Skeletal muscle tissue (tissue), 4 donors: ENCODE results near the gene MORN4. TPM values are rescaled to one million over a fixed set of nuclear protein-coding genes. Genes with fewer than 3 reads are reported as not detected.

ENCODE experiments used
- H3K27ac ChIP-seq: one replicate; pipeline ENCODE4 v1.7.0; 2013; ENCODE audit warnings: mild to moderate bottlenecking, low read depth, low read length, inconsistent platforms
- H3K27me3 ChIP-seq, 3 donors: one replicate each; pipeline ENCODE4 v1.7.0; 2013; ENCODE audit warnings: low read length in 3 of 3; ENCODE audit not compliant: control insufficient read depth in 3 of 3, insufficient read depth in 3 of 3
- H3K36me3 ChIP-seq, 3 donors: one replicate each; pipeline ENCODE4 v1.7.0; 2013; ENCODE audit warnings: low read length in 3 of 3; ENCODE audit not compliant: control insufficient read depth in 3 of 3, insufficient read depth in 3 of 3
- H3K4me1 ChIP-seq, 3 donors: one replicate each; pipeline ENCODE4 v1.7.0; 2013; ENCODE audit warnings: low read length in 3 of 3, mild to moderate bottlenecking in 3 of 3; ENCODE audit not compliant: control insufficient read depth in 3 of 3, insufficient read depth in 3 of 3
- H3K4me3 ChIP-seq, 3 donors: one replicate each; pipeline ENCODE4 v1.7.0; 2013; ENCODE audit warnings: low read length in 3 of 3
- H3K9ac ChIP-seq, 3 donors: one replicate each; pipeline ENCODE4 v1.7.0; 2013; ENCODE audit warnings: low read length in 3 of 3, mild to moderate bottlenecking in 3 of 3, moderate library complexity in 2 of 3, low read depth in 1 of 3
- H3K9me3 ChIP-seq, 3 donors: one replicate each; pipeline ENCODE4 v1.7.0; 2013; ENCODE audit warnings: low read length in 3 of 3; ENCODE audit not compliant: control insufficient read depth in 3 of 3
- total RNA-seq: library from RNA; depleted of rRNA; stranded (reverse); fragments of >200 nt; gene quantifications from one replicate; pipeline ENCODE4 v1.2.3, GENCODE V29; 2014
- donor health status: Osteomylitis.

The MORN4 gene
- total RNA-seq, 1 donor from 2014 or later, result 1.0 TPM

DNA sequence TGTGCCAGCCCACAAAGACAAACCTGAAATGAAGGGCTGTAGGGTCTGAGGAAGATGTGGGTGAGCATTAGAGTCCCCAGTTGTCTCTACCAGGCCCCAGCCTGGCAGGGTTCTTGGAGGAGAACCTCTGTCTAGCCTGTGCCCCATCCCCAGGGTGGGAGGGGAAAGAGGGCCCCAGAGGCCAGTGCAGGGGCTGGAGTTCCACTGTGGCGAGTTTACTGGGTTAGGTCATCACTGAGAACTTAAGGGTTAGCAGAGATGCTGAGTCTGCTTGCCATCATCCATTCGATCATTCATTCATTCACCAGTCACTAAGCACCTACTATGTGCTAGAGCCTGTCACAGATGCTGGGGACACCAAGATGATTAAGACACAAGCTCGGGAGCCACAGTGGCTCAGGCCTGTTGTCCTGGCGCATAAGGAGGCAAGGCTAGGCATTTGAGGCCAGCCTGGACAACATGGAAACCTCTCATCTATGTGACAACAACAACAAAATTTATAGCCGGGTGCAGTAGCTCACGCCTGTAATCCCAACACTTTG, 58.1 kb downstream of the MORN4 start:
- H3K4me3 ChIP-seq, result peak overlapping the region in 2 of 3 donors; percentile 27 to 52
- peaks cover 49 to 68% (median 66%) of the 10 kb centered on the region in 3 donors for H3K4me1 ChIP-seq
- peaks cover 0 to 8% (median 3%) of the 10 kb centered on the region in 3 donors for H3K36me3 ChIP-seq
- H3K9ac ChIP-seq, result peak overlapping the region in 2 of 3 donors; percentile 48 to 73
- H3K27me3 ChIP-seq, result no peaks in the 10 kb centered on the region
- peak overlapping the region; percentile 94 for H3K27ac ChIP-seq
- no peaks in the 10 kb centered on the region for H3K9me3 ChIP-seq

DNA sequence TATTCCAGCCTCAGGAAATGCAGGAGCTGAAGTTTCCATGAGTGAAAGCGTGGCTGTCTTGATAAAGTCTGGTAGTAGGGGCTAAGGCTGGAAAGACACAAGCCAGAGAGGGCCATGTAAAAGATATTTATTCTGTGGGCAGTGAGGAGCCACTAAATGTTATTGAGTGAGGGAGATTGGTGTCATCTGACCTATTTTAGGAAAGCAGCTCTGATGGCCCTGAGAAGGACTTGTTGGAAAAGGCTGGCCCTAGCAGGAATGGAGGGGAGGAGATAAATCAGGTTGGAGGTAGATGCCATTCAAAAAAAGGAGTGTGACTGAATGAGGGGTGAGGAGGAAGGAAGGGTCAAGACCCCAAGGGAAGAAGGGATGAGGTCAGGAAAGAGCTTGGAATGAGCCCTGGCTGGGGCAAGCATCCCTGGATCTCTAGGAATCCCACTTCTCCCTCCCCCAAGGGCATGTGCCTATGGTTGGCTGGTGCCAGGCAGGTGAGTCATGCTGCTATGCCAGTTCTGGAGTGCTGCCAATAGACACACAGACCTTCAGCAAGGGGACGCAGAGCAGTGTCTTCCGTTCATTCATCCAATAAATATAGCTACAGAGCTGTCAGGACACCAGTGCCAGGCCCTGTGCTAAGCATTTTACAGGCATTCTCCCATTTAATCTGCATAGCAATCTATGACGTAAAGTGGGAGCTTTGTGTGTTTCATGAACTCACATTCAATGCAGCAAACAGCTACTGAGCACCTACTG, 58.8 kb downstream of the MORN4 start:
- Histone ChIP-seq H3K4me1 (peaks cover 55 to 73% (median 72%) of the 10 kb centered on the region in 3 donors), H3K9ac (peak overlapping the region; percentile 13 to 87 (median 64)), H3K36me3 (peaks cover 0 to 8% (median 6%) of the 10 kb centered on the region in 3 donors), H3K27me3 (no peaks in the 10 kb centered on the region), H3K27ac (peak overlapping the region; percentile 94), H3K4me3 (peak overlapping the region in 2 of 3 donors; percentile 27 to 76), H3K9me3 (no peaks in the 10 kb centered on the region)

DNA sequence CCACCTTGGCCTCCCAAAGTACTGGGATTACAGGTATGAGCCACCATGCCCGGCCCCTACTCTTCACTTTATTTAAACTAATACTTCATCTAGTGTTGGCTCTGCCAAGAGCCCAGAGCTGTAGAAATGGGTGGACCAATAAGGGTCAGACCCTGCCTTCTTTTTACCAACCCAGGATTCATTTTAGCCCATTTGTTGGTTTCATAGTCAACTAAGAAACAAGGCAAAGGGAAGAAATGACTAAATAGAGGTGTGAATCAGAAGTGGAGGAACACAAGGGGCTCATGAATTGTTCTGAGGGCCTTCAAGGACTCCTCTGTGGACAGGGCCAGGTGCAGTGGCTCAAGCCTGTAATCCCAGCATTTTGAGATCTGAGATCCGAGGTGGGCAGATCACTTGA, 59.6 kb downstream of the MORN4 start:
- Histone ChIP-seq H3K9me3 (no peaks in the 10 kb centered on the region), H3K27ac (peak overlapping the region; percentile 94), H3K27me3 (no peaks in the 10 kb centered on the region), H3K9ac (peak overlapping the region; percentile 61 to 87 (median 64)), H3K4me3 (peak overlapping the region; percentile 6 to 76 (median 7)), H3K36me3 (peaks cover 5 to 10% (median 8%) of the 10 kb centered on the region in 3 donors), H3K4me1 (peaks cover 61 to 78% (median 77%) of the 10 kb centered on the region in 3 donors)

DNA sequence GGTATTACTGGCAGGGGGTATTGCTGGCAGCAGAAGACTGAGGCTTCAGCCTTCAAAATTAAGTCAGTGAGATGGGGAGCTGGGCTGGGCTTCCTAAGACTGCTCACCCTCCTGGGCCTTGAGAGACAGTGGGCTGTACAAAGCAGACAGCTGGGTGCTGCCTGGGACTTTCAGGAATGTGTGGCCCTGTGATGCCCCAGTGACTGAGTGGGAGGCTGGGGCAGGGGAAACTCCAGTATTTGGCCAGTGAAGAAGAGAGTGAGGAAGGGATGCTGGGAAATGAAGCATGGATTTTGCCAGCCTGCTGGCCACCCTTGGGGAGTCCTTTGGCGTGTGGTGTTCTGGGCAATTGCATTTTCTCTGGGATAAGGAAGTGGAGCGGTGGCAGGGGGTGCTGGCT, 60.3 kb downstream of the MORN4 start:
- peak overlapping the region; percentile 55 to 76 (median 64) for H3K4me3 ChIP-seq
- peak overlapping the region; percentile 94 for H3K27ac ChIP-seq
- peaks cover 6 to 12% (median 8%) of the 10 kb centered on the region in 3 donors for H3K36me3 ChIP-seq
- H3K27me3 ChIP-seq, result no peaks in the 10 kb centered on the region
- no peaks in the 10 kb centered on the region for H3K9me3 ChIP-seq
- peaks cover 61 to 77% (median 74%) of the 10 kb centered on the region in 3 donors for H3K4me1 ChIP-seq
- peak overlapping the region; percentile 72 to 87 (median 82) for H3K9ac ChIP-seq

DNA sequence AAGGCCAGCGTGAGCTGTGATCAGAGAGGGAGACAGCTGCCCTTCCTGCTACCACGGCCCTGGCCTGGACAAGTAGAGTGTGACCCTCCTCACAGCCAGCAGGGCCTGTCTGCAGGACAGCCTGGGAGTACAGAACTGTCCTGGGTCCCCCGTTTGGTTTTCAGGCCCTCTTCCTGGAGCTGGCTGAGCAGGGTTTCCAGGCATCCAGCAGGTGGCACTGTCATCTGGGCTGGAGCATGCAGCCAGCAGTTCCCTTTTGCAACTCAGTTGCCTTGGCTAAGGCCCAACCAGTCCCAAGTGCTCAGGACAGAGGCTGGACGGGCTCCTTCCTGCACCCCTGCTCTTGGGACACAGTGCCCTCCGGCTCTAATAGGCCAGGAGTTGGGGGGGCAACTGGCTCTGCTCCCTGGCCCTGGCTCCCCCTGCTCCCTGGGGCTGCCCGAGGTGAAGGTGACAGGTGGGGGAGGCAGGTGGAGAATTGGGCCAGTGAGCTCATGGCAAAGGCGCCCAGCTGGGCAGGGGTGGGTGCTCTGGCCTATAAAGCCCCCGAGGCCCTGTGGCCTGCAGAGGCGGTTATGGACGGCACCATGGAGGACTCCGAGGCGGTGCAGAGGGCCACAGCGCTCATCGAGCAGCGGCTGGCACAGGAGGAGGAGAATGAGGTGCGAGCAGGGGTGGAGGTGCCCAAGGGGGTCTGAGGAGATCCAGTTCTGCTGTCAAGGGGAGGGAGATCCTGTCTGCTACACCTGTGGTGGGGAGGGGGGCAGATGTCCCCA, 60.9 kb downstream of the MORN4 start, which contains the start of gene ANKRD2:
TSS of gene ANKRD2 (plus strand) at position 566 of the 776 bp plus-strand sequence. CDS start at position 576, 10 bp downstream.
- Histone ChIP-seq H3K4me3 (peak within 1 kb of the TSS; percentile 55 to 76 (median 64)), H3K27ac (peak within 1 kb of the TSS; percentile 94), H3K27me3 (no peaks in the 10 kb centered on the region), H3K4me1 (peaks cover 61 to 73% (median 70%) of the 10 kb centered on the region in 3 donors), H3K9ac (peak within 1 kb of the TSS; percentile 72 to 87 (median 82)), H3K36me3 (peaks cover 2 to 16% (median 10%) of the 10 kb centered on the region in 3 donors), H3K9me3 (no peaks in the 10 kb centered on the region)

DNA sequence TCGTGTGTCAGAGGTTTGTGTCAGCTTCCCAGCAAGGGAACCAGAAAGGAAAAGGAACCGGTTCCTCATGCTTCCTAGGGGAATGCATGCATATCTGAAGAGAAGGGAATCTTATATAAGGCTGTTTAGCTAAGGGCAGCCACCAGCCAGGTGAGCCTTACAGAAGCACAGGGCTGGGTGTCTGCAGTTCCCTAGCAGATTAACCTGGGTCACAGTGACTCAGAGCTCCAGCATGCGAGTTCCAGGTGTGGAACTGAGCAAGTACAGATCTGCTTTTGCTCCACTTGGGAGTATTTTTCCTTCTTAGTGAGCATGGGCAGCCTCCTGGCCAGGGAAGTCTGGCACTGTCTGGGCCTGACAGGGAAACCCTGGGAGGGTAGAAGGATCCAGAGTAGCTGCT, 61.7 kb downstream of the MORN4 start:
- Histone ChIP-seq H3K9me3 (no peaks in the 10 kb centered on the region), H3K27ac (peak overlapping the region; percentile 94), H3K4me3 (peak overlapping the region in 2 of 3 donors; percentile 54 to 64), H3K9ac (peak overlapping the region; percentile 72 to 87 (median 82)), H3K36me3 (peaks cover 2 to 16% (median 10%) of the 10 kb centered on the region in 3 donors), H3K27me3 (no peaks in the 10 kb centered on the region), H3K4me1 (peaks cover 61 to 70% (median 66%) of the 10 kb centered on the region in 3 donors)

DNA sequence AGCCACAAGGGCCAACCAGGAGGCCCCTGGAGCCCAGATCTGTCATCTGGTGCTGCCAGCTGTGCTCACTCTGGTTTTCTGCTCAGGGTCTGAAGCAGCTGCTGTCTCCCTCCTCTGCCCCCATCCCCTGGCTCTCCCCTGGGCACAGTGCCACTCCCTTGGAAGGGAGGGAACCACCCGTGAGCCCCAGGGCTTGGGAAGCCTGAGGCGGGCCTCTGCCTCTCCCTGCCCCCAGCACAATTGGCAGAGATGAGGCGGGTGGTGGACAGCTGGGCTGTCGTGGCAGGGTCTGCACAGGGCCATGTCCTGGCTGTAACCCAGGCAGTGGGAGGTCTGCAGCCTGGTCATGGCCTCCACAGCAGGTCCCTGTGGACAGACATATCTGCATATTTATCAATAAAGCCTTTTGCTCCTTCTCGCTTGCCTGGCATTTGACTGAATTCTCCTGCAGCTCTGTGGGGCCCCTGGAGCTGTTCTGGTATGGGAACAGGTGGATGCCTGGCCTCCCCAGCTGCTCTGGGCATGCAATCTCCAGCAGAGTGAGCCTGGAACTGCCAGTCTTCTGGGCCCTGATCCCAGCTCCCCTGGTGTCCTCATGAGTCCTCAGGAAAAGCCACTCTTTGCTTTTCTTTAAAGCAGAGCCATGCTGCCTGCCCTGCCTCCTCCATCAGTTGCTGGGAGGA, 62.4 kb downstream of the MORN4 start:
- peak overlapping the region; percentile 94 for H3K27ac ChIP-seq
- peaks cover 58 to 66% (median 62%) of the 10 kb centered on the region in 3 donors for H3K4me1 ChIP-seq

DNA sequence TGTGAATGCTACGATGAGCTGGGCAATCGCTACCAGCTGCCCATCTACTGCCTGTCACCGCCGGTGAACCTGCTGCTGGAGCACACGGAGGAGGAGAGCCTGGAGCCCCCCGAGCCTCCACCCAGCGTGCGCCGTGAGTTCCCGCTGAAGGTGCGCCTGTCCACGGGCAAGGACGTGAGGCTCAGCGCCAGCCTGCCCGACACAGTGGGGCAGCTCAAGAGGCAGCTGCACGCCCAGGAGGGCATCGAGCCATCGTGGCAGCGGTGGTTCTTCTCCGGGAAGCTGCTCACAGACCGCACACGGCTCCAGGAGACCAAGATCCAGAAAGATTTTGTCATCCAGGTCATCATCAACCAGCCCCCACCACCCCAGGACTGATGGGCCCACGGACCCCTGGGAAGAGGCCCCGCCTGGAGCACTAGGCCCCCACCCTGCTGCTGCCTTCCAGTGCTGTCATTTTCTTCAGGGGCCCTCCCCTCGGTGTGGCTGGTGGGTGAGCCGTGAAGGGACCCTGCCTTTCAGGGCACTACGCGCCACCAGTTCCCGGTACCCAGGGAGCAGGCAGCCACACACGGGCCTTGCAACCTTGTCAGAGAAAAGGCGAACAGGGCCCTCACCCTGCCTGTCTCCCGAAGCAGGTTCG, 63.0 kb downstream of the MORN4 start:
- H3K9me3 ChIP-seq, result no peaks in the 10 kb centered on the region
- H3K4me3 ChIP-seq, result peak overlapping the region in 2 of 3 donors; percentile 38 to 41
- H3K9ac ChIP-seq, result peak overlapping the region; percentile 27 to 87 (median 43)
- H3K36me3 ChIP-seq, result peaks cover 2 to 16% (median 10%) of the 10 kb centered on the region in 3 donors
- peak overlapping the region; percentile 94 for H3K27ac ChIP-seq
- H3K27me3 ChIP-seq, result no peaks in the 10 kb centered on the region
- H3K4me1 ChIP-seq, result peaks cover 53 to 59% (median 57%) of the 10 kb centered on the region in 3 donors

More for the DNA sequence above, 62.4 kb downstream of the MORN4 start:
- Histone ChIP-seq H3K36me3 (peaks cover 2 to 16% (median 10%) of the 10 kb centered on the region in 3 donors), H3K27me3 (no peaks in the 10 kb centered on the region), H3K4me3 (peak overlapping the region in 2 of 3 donors; percentile 38 to 54), H3K9ac (peak overlapping the region; percentile 27 to 87 (median 61)), H3K9me3 (no peaks in the 10 kb centered on the region)

DNA sequence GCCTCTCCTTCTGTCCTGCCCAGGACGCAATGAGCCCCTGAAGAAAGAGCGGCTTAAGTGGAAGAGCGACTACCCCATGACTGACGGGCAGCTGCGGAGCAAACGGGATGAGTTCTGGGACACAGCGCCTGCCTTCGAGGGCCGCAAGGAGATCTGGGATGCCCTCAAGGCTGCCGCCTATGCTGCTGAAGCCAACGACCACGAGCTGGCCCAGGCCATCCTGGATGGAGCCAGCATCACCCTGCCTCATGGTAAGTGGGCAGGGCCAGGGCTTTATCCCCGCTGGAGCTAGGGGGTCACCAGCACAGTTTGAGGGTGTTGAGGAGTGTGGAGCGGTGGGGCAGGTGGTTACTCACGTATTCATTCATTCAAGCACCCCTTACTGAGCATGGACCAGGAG, 65.4 kb downstream of the MORN4 start:
- H3K9ac ChIP-seq, result no peak overlapping the region
- H3K4me1 ChIP-seq, result peaks cover 38 to 39% (median 39%) of the 10 kb centered on the region in 3 donors
- H3K9me3 ChIP-seq, result no peaks in the 10 kb centered on the region
- H3K27ac ChIP-seq, result no peak overlapping the region
- H3K36me3 ChIP-seq, result peaks cover 2 to 16% (median 10%) of the 10 kb centered on the region in 3 donors
- no peaks in the 10 kb centered on the region for H3K27me3 ChIP-seq
- H3K4me3 ChIP-seq, result no peak overlapping the region
